Caco-2 (cell line): ENCODE results near the gene HERC2. TPM values are rescaled to one million over a fixed set of nuclear protein-coding genes. Genes with fewer than 3 reads are reported as not detected.

ENCODE experiments used
- BruUV-seq: library from RNA; stranded (reverse); fragments of 400-500 nt; replicated peaks from 2 replicates; lab custom pipeline; 2021; lab: Mats Ljungman, UMichigan
- CTCF ChIA-PET: fragments of 300-600 bp; sonication (Branson Sonifier 250); formaldehyde crosslinking; loops from one replicate; lab custom pipeline; 2022; ENCODE audit warnings: antibody characterized with exemption; lab: Charles Lee
- POLR2A ChIA-PET: fragments of 300-600 bp; sonication (Branson Sonifier 250); formaldehyde crosslinking; loops from one replicate; lab custom pipeline; 2022; ENCODE audit warnings: antibody characterized with exemption; lab: Charles Lee
- DNase-seq, 2 experiments: peaks; one replicate each; pipeline versions ENCODE4 v3.0.0 to v3.0.0-alpha.2; 2020 to 2022
- H3K27me3 ChIP-seq: replicated peaks from 2 replicates; pipeline ENCODE4 v1.6.0; 2011; ENCODE audit warnings: low read length; ENCODE audit not compliant: control insufficient read depth, insufficient read depth
- H3K36me3 ChIP-seq: 2 replicates; pipeline ENCODE4 v1.5.1; 2011; ENCODE audit warnings: low read length; ENCODE audit not compliant: control insufficient read depth, insufficient read depth
- H3K4me1 ChIP-seq: fragments of 250-450 bp; sonication (Bioruptor Pico); 2 replicates; pipeline ENCODE4 v1.5.1; 2020; ENCODE audit warnings: mild to moderate bottlenecking
- H3K4me3 ChIP-seq: 2 replicates; pipeline ENCODE4 v1.5.1; 2011; ENCODE audit warnings: low read depth, mild to moderate bottlenecking, control low read depth, low read length
- H3K9me3 ChIP-seq: fragments of 250-450 bp; sonication (Bioruptor Pico); 2 replicates; pipeline ENCODE4 v1.5.1; 2020; ENCODE audit warnings: mild to moderate bottlenecking, moderate library complexity
- H3K27ac Mint-ChIP-seq: one replicate; pipeline ENCODE4 v1.8.0; 2022; ENCODE audit warnings: mixed read lengths; ENCODE audit not compliant: unreplicated experiment
- H3K27me3 Mint-ChIP-seq: one replicate; pipeline ENCODE4 v1.8.0; 2022; ENCODE audit warnings: mixed read lengths; ENCODE audit not compliant: insufficient read depth, unreplicated experiment
- H3K36me3 Mint-ChIP-seq: one replicate; pipeline ENCODE4 v1.8.0; 2022; ENCODE audit warnings: mild to moderate bottlenecking, mixed read lengths; ENCODE audit not compliant: insufficient read depth, unreplicated experiment
- H3K4me1 Mint-ChIP-seq: one replicate; pipeline ENCODE4 v1.8.0; 2022; ENCODE audit warnings: low read depth, mixed read lengths; ENCODE audit not compliant: unreplicated experiment
- H3K4me3 Mint-ChIP-seq: one replicate; pipeline ENCODE4 v1.8.0; 2022; ENCODE audit warnings: mild to moderate bottlenecking, moderate library complexity, mixed read lengths; ENCODE audit not compliant: unreplicated experiment
- H3K9me3 Mint-ChIP-seq: one replicate; pipeline ENCODE4 v1.8.0; 2022; ENCODE audit warnings: mixed read lengths; ENCODE audit not compliant: unreplicated experiment
- CTCF ChIP-seq, 2 experiments: fragments of 200-600 bp in 1 of 2; IDR thresholded peaks; 1 replicate in 1 of 2; 2 replicates in 1 of 2; pipeline versions ENCODE4 v1.5.1 to v1.8.0; 2011 to 2022; ENCODE audit warnings: antibody characterized with exemption in 1 of 2, control low read depth in 1 of 2, inconsistent platforms in 1 of 2, low read depth in 1 of 2, low read length in 1 of 2, mild to moderate bottlenecking in 1 of 2, moderate library complexity in 1 of 2; ENCODE audit not compliant: insufficient read depth in 1 of 2, severe bottlenecking in 1 of 2, unreplicated experiment in 1 of 2
- intact Hi-C: fragments of 100-400 bp; cut with micrococcal nuclease; formaldehyde crosslinking; loops from one replicate; pipeline ENCODE4 v1.10.0; 2022; ENCODE audit not compliant: unreplicated experiment
- total RNA-seq: library from RNA; stranded (reverse); gene quantifications from 2 replicates; pipeline ENCODE4 v1.2.3, GENCODE V29; 2022

The HERC2 gene
- total RNA-seq, 1 experiment from 2014 or later, result 76.9 TPM

- Histone ChIP-seq H3K27me3 (no peaks in the 10 kb centered on the region), H3K9me3 (peaks cover 6% of the 10 kb centered on the region), H3K36me3 (no peaks in the 10 kb centered on the region; the same call in 1 of the 2 replicates), H3K4me3 (peak overlapping the region; percentile 23), H3K4me1 (peaks cover 7% of the 10 kb centered on the region)
- H3K9me3 Mint-ChIP-seq, result peaks cover 13% of the 10 kb centered on the region
- peak overlapping the region; percentile 62 for H3K4me3 Mint-ChIP-seq
- no TSS peak for BruUV-seq
- DNase-seq, result peak in 1 of 2 experiments; percentile 20
- ChIA-PET CTCF (no interaction called here), POLR2A (no interaction called here)
- H3K4me1 Mint-ChIP-seq, result peaks cover 6% of the 10 kb centered on the region
- no peak for TF ChIP-seq CTCF (IDR thresholded peaks at IDR 0.05; ENCODE audit: insufficient read depth in 1 of 2, low read depth in 1 of 2, low read length in 1 of 2, severe bottlenecking in 1 of 2, unreplicated experiment in 1 of 2)
- peaks cover 10% of the 10 kb centered on the region for H3K27me3 Mint-ChIP-seq
- peaks cover 6% of the 10 kb centered on the region for H3K36me3 Mint-ChIP-seq
- H3K27ac Mint-ChIP-seq, result no peak overlapping the region
- intact Hi-C loops, result loop anchor here (10.0 kb wide), 1 partner anchor 1210 kb away; no protein-coding TSS in a partner anchor
Measured at GRCh38 chr15:28094732-28095521, 227.1 kb downstream of the HERC2 start.

DNA sequence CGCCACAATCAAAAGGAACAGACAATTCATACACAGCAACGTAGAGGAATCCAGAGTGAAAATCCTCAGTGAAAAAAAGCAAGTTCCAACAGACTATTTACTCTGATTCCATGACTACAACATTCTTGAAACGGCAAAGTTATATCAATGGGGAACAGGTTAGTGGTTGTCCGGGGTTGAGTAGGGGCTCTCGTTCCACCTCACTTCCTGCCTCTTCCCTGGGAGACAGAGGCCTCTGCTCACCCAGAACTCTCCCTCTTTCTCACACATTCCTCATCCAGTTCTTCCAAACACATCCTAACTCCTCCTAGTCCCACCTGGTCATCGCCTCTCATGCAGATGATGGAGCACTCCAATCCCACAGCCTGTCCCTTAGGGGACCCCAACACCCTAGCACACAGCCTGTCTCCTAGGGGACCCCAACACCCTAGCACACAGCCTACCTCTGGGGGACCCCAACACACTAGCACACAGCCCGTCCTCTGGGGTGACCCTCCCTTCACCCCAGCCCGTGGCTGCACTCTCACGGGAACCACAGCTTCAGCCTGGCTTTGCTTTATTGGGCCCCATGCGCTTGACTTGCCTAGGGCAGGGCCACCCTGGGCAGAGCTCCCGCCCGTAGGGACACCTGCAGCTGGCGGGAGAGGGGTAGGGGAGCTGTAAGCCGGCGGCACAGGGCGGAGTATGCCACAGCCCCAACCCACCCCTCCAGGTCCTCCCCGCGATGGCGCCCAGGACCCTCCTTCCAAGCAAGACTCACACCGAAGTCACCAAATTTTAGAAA is 228.0 kb downstream of the HERC2 start:
- CTCF ChIA-PET, result interaction anchor here (0.5 kb wide), 1 partner anchor 9 kb away, joined by 3 read pairs; no protein-coding TSS in a partner anchor
- no peak for DNase-seq
- Histone ChIP-seq H3K4me3 (no peak overlapping the region), H3K27me3 (no peaks in the 10 kb centered on the region), H3K9me3 (peaks cover 6% of the 10 kb centered on the region), H3K4me1 (peaks cover 6% of the 10 kb centered on the region), H3K36me3 (no peaks in the 10 kb centered on the region; the same call in 1 of the 2 replicates)
- Mint-ChIP-seq H3K36me3 (peaks cover 6% of the 10 kb centered on the region), H3K27ac (no peak overlapping the region), H3K27me3 (peaks cover 6% of the 10 kb centered on the region), H3K9me3 (peaks cover 22% of the 10 kb centered on the region), H3K4me1 (no peaks in the 10 kb centered on the region), H3K4me3 (no peak overlapping the region)
- no peak for TF ChIP-seq CTCF (IDR thresholded peaks at IDR 0.05; ENCODE audit: insufficient read depth in 1 of 2, low read depth in 1 of 2, low read length in 1 of 2, severe bottlenecking in 1 of 2, unreplicated experiment in 1 of 2)
- intact Hi-C loops, result loop anchor here (10.0 kb wide), 1 partner anchor 1209 kb away; no protein-coding TSS in a partner anchor
- POLR2A ChIA-PET, result no interaction called here
- no TSS peak for BruUV-seq

DNA sequence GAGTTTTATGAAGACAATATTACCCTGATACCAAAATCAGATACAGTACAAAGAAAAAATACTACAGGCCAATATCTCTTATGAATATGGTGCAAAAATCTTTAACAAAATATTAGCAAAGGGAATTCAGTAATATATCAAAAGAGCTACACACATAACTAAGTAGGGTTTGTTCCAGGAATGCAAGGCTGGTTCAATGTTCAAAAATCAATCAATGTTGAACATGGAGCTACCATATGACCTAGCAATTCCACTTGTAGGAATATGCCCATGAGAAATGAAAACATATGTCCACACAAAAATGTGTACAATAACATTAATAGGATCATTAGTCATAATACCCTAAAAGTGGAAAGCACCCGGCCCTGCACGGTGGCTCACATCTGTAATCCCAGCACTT is 230.7 kb downstream of the HERC2 start:
- no peak overlapping the region for H3K27ac Mint-ChIP-seq
- no peak overlapping the region for H3K4me3 Mint-ChIP-seq
- no peaks in the 10 kb centered on the region for H3K27me3 ChIP-seq
- H3K9me3 Mint-ChIP-seq, result peaks cover 29% of the 10 kb centered on the region
- TF ChIP-seq CTCF (IDR thresholded peaks at IDR 0.05; ENCODE audit: insufficient read depth in 1 of 2, low read depth in 1 of 2, low read length in 1 of 2, severe bottlenecking in 1 of 2, unreplicated experiment in 1 of 2), result no peak
- CTCF ChIA-PET, result no interaction called here
- no peaks in the 10 kb centered on the region for H3K36me3 Mint-ChIP-seq
- H3K9me3 ChIP-seq, result peaks cover 6% of the 10 kb centered on the region
- POLR2A ChIA-PET, result no interaction called here
- DNase-seq, result no peak
- intact Hi-C loops, result loop anchor here (10.0 kb wide), 1 partner anchor 1207 kb away; no protein-coding TSS in a partner anchor
- H3K4me1 ChIP-seq, result no peaks in the 10 kb centered on the region; the same call in 1 of the 2 replicates
- no peaks in the 10 kb centered on the region for H3K4me1 Mint-ChIP-seq
- no peak overlapping the region for H3K4me3 ChIP-seq
- no peaks in the 10 kb centered on the region for H3K36me3 ChIP-seq
- peaks cover 6% of the 10 kb centered on the region for H3K27me3 Mint-ChIP-seq
- BruUV-seq, result no TSS peak
